ENCODE results near the gene TXNL4B.

DNA sequence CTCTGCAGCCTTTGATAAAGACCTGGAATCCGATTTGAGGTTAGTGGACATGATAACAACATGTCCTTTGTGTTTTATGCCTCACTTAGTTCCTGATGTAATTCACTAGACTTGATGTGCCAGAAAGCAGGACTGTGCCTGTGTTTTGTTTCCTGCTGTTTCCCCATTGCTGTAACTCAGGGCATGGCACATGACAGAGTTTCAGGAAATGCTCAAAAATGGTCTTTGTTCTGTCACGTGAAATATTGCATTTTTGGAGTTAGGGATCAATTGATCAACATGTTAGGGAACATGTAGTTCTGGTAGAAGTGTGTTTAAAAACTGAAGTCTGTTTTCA, 33.0 kb upstream of the TXNL4B start:
- TF ChIP-seq, protein P1, sequence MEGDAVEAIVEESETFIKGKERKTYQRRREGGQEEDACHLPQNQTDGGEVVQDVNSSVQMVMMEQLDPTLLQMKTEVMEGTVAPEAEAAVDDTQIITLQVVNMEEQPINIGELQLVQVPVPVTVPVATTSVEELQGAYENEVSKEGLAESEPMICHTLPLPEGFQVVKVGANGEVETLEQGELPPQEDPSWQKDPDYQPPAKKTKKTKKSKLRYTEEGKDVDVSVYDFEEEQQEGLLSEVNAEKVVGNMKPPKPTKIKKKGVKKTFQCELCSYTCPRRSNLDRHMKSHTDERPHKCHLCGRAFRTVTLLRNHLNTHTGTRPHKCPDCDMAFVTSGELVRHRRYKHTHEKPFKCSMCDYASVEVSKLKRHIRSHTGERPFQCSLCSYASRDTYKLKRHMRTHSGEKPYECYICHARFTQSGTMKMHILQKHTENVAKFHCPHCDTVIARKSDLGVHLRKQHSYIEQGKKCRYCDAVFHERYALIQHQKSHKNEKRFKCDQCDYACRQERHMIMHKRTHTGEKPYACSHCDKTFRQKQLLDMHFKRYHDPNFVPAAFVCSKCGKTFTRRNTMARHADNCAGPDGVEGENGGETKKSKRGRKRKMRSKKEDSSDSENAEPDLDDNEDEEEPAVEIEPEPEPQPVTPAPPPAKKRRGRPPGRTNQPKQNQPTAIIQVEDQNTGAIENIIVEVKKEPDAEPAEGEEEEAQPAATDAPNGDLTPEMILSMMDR (IDR thresholded peaks at IDR 0.05; ENCODE audit: low read depth, low read length), result no peak
- TF ChIP-seq MYC (IDR thresholded peaks at IDR 0.05; ENCODE audit: low read depth, low read length), result no peak
